Ammon's horn (tissue), 1 donor: ENCODE measurements around the gene ARAP2.

Experiments
- DNase-seq: peaks from one replicate; pipeline ENCODE4 v3.0.0-alpha.2; 2016; ENCODE audit warnings: low spot score

The ARAP2 gene

GRCh38 chr4:36042122-36042970 is 202.0 kb downstream of the ARAP2 start:
- no peak for DNase-seq

DNA sequence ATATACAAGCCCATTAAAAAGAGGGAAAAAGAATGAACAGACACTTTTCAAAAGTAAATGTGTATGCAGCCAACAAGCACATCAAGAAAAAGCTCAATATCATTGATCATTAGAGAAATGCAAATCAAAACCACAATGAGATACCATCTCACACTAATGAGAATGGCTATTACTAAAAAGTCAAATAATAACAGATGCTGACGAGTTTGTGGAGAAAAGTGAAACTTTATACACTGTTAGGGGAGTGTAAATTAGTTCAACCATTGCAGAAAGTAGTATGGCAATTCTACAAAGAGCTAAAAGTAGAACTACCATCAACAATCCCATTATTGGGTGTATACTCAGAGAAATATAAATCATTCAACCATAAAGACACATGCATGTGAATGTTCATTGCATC is 203.0 kb downstream of the ARAP2 start:
- DNase-seq = no peak

DNA sequence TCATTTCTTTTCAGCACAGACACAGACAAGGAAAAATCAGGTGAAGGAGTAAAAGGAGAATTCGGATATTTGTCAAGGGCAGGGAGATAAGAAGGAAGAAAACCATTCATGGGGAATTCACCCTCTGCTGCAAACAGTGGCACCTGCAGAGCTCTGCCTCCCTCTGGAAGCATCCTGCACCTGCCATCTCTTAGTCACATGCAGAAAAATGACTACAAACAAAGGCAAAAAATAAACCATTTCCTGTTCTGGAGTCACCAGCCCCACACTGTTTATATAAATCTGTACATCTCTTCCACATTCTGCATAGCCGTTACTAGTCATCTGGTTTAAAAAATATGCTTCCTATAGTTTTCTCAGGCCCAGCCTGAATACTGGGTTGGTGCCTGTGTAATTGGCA is 205.3 kb downstream of the ARAP2 start:
- DNase-seq = no peak

DNA sequence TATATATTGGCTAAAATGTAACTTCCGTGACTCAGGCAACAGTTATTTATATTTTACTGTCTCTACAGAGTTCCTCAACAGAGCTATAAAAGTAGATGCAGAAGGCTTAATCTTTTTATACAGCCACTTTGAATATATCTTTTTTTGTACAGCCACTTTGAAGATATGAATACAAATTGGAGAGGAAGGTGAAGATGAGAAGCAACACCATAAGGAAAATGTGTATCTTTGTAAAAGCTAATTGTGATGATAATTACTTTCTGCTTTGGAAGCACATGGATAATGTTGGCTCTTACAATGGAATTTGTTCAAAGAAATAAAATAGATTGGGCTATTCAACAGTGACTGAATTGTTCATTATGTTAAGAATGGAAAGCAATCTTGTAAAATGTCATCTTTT is 205.8 kb downstream of the ARAP2 start:
- DNase-seq = no peak

DNA sequence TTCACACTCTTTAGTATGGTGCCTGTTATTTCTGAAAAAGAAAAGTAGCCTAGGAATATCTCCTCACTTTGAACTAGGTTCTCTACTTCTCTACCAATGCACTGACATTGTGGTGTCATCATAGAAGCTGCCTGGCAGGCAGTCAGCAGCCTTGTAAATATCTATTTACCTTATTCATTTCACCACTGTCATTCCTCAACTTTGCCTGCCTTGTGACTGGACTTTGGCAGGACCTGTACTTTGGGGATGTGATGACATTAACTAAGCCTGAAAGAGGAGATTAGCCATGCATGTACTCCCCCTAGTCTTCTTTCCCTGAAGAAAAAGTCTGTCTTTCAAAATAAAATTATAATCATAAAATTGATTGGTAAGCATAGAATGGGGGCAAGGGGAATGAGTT is 207.2 kb downstream of the ARAP2 start:
- no peak for DNase-seq

DNA sequence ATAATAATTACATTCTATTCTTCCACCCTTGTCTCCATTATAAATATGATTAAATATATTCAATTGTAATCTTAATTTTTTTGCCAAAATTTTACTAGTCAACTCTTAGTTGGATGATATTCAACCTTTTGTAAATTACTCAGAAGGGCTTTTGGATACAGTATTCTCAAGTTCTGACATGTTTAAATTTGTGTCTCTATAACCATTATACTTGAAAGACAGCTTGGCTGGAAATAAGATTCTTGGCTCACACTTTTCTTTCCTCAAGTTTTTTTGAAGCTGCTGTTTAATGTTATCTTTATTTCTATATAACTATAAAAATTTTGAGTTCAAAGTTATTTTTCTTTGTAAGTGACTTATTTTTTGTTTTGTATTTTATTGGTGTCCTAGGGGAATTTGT is 214.4 kb downstream of the ARAP2 start:
- no peak for DNase-seq

- no peak for DNase-seq
These were observed 217.1 kb downstream of the ARAP2 start for GRCh38 chr4:36027203-36027602.

DNA sequence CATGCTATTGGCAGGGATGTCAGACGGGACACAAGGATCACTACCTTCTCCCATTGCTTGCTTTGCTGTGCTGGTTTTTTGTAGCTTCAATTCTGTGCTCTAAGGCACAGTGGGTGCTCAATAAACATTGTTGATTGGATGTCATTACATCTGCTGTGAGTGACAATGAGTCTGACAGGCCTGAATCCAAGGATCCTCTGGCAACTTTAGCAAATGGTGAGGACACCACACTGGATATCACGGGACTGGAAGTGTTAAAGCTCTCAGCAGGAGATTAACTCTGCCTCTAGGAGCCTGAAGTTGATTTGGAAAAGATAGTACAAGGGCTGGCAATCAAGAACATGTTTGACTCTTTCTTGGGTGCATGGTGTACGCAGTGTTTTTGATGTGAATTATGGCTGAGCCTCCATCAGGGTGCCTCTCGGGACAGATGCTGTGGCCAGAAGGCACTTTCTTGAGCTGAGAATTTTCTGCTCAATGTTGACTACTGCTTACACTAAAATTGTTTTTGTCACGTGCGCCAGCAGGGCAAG is 217.9 kb downstream of the ARAP2 start:
- no peak for DNase-seq

DNA sequence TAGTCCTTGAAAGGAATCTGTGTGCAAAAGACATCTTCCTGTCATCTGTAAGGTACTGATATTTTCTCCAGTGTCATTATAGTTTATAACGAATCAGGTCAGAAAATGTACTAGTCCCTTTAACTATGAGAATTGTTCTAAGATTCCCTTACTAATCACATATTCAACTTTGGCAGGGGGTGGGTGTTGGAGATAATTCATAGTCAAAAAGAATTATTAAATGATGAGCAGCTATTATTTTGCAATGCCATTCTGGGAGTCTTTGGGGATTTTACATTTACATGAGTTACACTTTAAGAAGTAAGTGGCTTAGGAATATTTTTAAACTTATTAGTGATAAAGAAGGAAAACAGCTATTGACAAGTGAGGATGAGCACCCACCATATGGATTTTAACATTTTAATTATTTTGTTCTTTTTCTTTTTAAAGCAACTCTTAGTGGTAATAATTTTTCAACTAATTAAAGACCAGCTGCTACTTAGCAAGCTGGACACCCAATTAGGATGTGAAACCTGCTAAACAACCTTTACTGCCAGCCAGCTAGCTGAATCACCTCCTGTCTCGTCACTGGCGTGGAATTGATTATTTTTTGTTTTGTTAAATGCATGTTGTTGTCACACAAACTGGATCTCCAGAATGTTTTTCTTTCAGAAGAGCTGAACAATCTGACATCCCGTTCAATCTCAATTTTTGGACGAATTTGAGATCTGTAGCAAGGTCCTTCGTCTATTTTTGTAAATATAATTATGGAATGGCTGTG is 219.2 kb downstream of the ARAP2 start:
- DNase-seq = no peak

GRCh38 chr4:36020351-36020750 is 224.0 kb downstream of the ARAP2 start:
- no peak for DNase-seq
